ENCODE data around the gene USP49.

GRCh38 chr6:41843178-41843577 is 52.0 kb downstream of the USP49 start:
- TF ChIP-seq CTCF (IDR thresholded peaks at IDR 0.05) (no peak), POLR2A (IDR thresholded peaks at IDR 0.05) (no peak)
